Astrocyte of the spinal cord (primary cell): ENCODE measurements around the gene ZNF574.

ENCODE experiments used
- DNase-seq: peaks from one replicate; pipeline ENCODE4 v3.0.0; 2011; ENCODE audit warnings: low read depth, low spot score
- H3K4me3 ChIP-seq: 2 replicates; pipeline ENCODE4 v1.5.1; 2011; ENCODE audit warnings: low read depth, mild to moderate bottlenecking, low read length, moderate library complexity
- CTCF ChIP-seq: IDR thresholded peaks from 2 replicates; pipeline ENCODE4 v1.5.1; 2012; ENCODE audit warnings: low read depth, mild to moderate bottlenecking, low read length, inconsistent platforms
- in situ Hi-C: cut with HindIII; loops from 2 replicates; pipeline ENCODE4 v1.10.0; 2017; ENCODE audit warnings: low sequenced_read_pairs

ZNF574 gene

GRCh38 chr19:42123765-42124164 is 47.8 kb downstream of the ZNF574 start:
- in situ Hi-C loops, result no loop called here

GRCh38 chr19:42124386-42124901 is 48.5 kb downstream of the ZNF574 start:
- TF ChIP-seq CTCF, result no peak
- in situ Hi-C loops, result no loop called here
- DNase-seq, result no peak
- no peak overlapping the region for H3K4me3 ChIP-seq

More at GRCh38 chr19:42123765-42124164, 47.8 kb downstream of the ZNF574 start:
- no peak for TF ChIP-seq CTCF
- DNase-seq, result no peak
- H3K4me3 ChIP-seq, result no peak overlapping the region

- no peak for TF ChIP-seq CTCF
- in situ Hi-C loops, result no loop called here
- DNase-seq, result no peak
- no peak overlapping the region for H3K4me3 ChIP-seq
Observed at GRCh38 chr19:42125536-42125935, 49.6 kb downstream of the ZNF574 start.

GRCh38 chr19:42126574-42126973 is 50.6 kb downstream of the ZNF574 start:
- no peak for DNase-seq
- no peak overlapping the region for H3K4me3 ChIP-seq
- TF ChIP-seq CTCF, result no peak
- in situ Hi-C loops, result no loop called here

- TF ChIP-seq CTCF, result no peak
- in situ Hi-C loops, result no loop called here
- no peak overlapping the region for H3K4me3 ChIP-seq
- no peak for DNase-seq
Observed at GRCh38 chr19:42129399-42130253, 53.7 kb downstream of the ZNF574 start.

GRCh38 chr19:42130254-42130573 is 54.2 kb downstream of the ZNF574 start:
- in situ Hi-C loops, result no loop called here
- TF ChIP-seq CTCF, result no peak
- H3K4me3 ChIP-seq, result no peak overlapping the region
- DNase-seq, result no peak
